Astrocyte (in vitro differentiated cells and primary cell): ENCODE data around the gene SPPL3. TPM values are rescaled to one million over a fixed set of nuclear protein-coding genes. Genes with fewer than 3 reads are reported as not detected.

ENCODE experiments used
- DNase-seq: peaks from one replicate; pipeline ENCODE4 v3.0.0-alpha.2; 2010; ENCODE audit warnings: low read depth
- FAIRE-seq: peaks from 2 replicates; lab custom pipeline; 2011; peaks lifted over from hg19 to GRCh38; lab: Jason Lieb, UNC
- H2AFZ ChIP-seq: 2 replicates; pipeline ENCODE4 v1.6.0; 2012; ENCODE audit warnings: low read depth, low read length, inconsistent platforms
- H3K27ac ChIP-seq: 2 replicates; pipeline ENCODE4 v1.5.1; 2011; ENCODE audit warnings: low read depth, low read length, inconsistent platforms
- H3K27me3 ChIP-seq: 2 replicates; pipeline ENCODE4 v1.6.0; 2011; ENCODE audit warnings: low read length, inconsistent platforms; ENCODE audit not compliant: insufficient read depth
- H3K36me3 ChIP-seq: 2 replicates; pipeline ENCODE4 v1.5.1; 2011; ENCODE audit warnings: low read length, inconsistent platforms; ENCODE audit not compliant: insufficient read depth
- H3K4me1 ChIP-seq: 2 replicates; pipeline ENCODE4 v1.5.1; 2011; ENCODE audit warnings: low read length, inconsistent platforms; ENCODE audit not compliant: insufficient read depth
- H3K4me2 ChIP-seq: 2 replicates; pipeline ENCODE4 v1.6.0; 2012; ENCODE audit warnings: low read length, inconsistent platforms
- H3K4me3 ChIP-seq: 2 replicates; pipeline ENCODE4 v1.5.1; 2011; ENCODE audit warnings: low read depth, mild to moderate bottlenecking, low read length, inconsistent platforms; ENCODE audit not compliant: insufficient read depth
- H3K79me2 ChIP-seq: 2 replicates; pipeline ENCODE4 v1.6.0; 2012; ENCODE audit warnings: mild to moderate bottlenecking, low read length, inconsistent platforms; ENCODE audit not compliant: insufficient read depth
- H3K9ac ChIP-seq: 2 replicates; pipeline ENCODE4 v1.6.0; 2012; ENCODE audit warnings: mild to moderate bottlenecking, low read length, inconsistent platforms
- H3K9me3 ChIP-seq: 2 replicates; pipeline ENCODE4 v1.5.1; 2012; ENCODE audit warnings: low read depth, mild to moderate bottlenecking, low read length, inconsistent platforms; ENCODE audit not compliant: insufficient read depth
- H4K20me1 ChIP-seq: 2 replicates; pipeline ENCODE4 v1.6.0; 2012; ENCODE audit warnings: low read length, inconsistent platforms; ENCODE audit not compliant: insufficient read depth
- H3K27ac Mint-ChIP-seq: one replicate; pipeline ENCODE4 v1.8.0; 2021; ENCODE audit warnings: mild to moderate bottlenecking, mixed read lengths; ENCODE audit not compliant: unreplicated experiment
- H3K27me3 Mint-ChIP-seq: one replicate; pipeline ENCODE4 v1.8.0; 2021; ENCODE audit warnings: low read depth, mixed read lengths; ENCODE audit not compliant: unreplicated experiment
- H3K36me3 Mint-ChIP-seq: one replicate; pipeline ENCODE4 v1.8.0; 2021; ENCODE audit warnings: low read depth, mixed read lengths; ENCODE audit not compliant: unreplicated experiment
- H3K4me1 Mint-ChIP-seq: one replicate; pipeline ENCODE4 v1.8.0; 2021; ENCODE audit warnings: low read depth, mixed read lengths; ENCODE audit not compliant: unreplicated experiment
- H3K4me3 Mint-ChIP-seq: one replicate; pipeline ENCODE4 v1.8.0; 2021; ENCODE audit warnings: mild to moderate bottlenecking, moderate library complexity, mixed read lengths; ENCODE audit not compliant: unreplicated experiment
- H3K9me3 Mint-ChIP-seq: one replicate; pipeline ENCODE4 v1.8.0; 2021; ENCODE audit warnings: mild to moderate bottlenecking, mixed read lengths; ENCODE audit not compliant: unreplicated experiment
- EZH2 ChIP-seq: IDR thresholded peaks from 2 replicates; pipeline ENCODE4 v1.6.1; 2012; ENCODE audit warnings: mild to moderate bottlenecking, low read length, inconsistent platforms; ENCODE audit not compliant: insufficient read depth
- total RNA-seq: library from RNA; stranded (reverse); gene quantifications from 2 replicates; pipeline ENCODE4 v1.2.1, GENCODE V29; 2021
- TF ChIP-seq, protein P1 (sequence below): IDR thresholded peaks from 2 replicates; pipeline ENCODE4 v1.5.1; 2011; ENCODE audit warnings: low read depth, mild to moderate bottlenecking, inconsistent platforms, low read length, moderate library complexity; ENCODE audit not compliant: insufficient read depth

Gene SPPL3
- total RNA-seq, 1 donor from 2014 or later: 48.3 TPM

DNA sequence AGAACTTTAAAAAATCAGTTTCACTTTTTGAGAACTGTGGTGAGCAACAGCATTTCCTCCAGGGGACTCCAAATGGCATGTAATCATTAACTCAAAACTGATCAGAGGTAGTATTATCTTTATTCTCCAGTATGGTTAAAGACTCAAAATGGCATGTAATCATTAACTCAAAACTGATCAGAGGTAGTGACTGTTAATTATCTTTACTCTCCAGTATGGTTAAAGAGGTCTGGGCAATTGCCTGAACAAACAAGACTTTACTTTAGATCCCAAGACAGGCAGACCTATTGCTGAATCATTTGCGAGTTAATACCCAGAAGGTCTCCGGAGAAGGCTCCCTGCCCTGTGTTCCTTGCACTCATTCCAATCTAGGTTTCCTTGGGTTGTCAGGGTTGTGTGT is 185.1 kb downstream of the SPPL3 start:
- no peak for FAIRE-seq
- H3K36me3 Mint-ChIP-seq: peaks cover 26% of the 10 kb centered on the region
- H3K27ac ChIP-seq: no peak overlapping the region

DNA sequence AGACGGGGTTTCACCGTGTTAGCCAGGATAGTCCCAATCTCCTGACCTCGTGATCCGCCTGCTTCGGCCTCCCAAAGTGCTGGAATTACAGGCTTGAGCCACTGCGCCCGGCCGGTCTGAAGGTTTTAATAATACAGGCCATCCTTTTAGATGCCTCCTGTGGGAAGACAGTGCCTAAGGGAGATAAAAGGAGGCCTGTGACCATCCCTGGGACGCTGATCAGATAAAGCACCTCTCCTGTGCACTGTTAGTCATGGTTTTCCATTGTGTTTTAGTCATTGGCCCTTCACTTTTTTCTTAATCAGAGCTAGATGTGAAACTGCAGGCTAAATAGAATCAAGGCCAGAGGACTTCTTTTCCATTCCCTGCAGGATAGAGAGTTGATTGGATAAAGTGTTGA is 186.1 kb downstream of the SPPL3 start:
- H3K4me3 Mint-ChIP-seq: no peak overlapping the region
- no peak overlapping the region for H3K27ac Mint-ChIP-seq
- no peak overlapping the region for H3K27ac ChIP-seq
- H3K36me3 Mint-ChIP-seq: peaks cover 29% of the 10 kb centered on the region
- DNase-seq (no peak), FAIRE-seq (no peak)
- H3K4me1 Mint-ChIP-seq: peaks cover 15% of the 10 kb centered on the region
- H3K36me3 ChIP-seq: peaks cover 63% of the 10 kb centered on the region
- H3K4me2 ChIP-seq: no peak overlapping the region
- H3K4me1 ChIP-seq: peaks cover 6% of the 10 kb centered on the region
- H3K79me2 ChIP-seq: peaks cover 3% of the 10 kb centered on the region
- no peak overlapping the region for H3K4me3 ChIP-seq
- H3K9me3 Mint-ChIP-seq: no peaks in the 10 kb centered on the region
- no peaks in the 10 kb centered on the region for H3K27me3 ChIP-seq
- no peak overlapping the region for H3K9ac ChIP-seq
- H3K27me3 Mint-ChIP-seq: no peaks in the 10 kb centered on the region
- TF ChIP-seq, protein P1, sequence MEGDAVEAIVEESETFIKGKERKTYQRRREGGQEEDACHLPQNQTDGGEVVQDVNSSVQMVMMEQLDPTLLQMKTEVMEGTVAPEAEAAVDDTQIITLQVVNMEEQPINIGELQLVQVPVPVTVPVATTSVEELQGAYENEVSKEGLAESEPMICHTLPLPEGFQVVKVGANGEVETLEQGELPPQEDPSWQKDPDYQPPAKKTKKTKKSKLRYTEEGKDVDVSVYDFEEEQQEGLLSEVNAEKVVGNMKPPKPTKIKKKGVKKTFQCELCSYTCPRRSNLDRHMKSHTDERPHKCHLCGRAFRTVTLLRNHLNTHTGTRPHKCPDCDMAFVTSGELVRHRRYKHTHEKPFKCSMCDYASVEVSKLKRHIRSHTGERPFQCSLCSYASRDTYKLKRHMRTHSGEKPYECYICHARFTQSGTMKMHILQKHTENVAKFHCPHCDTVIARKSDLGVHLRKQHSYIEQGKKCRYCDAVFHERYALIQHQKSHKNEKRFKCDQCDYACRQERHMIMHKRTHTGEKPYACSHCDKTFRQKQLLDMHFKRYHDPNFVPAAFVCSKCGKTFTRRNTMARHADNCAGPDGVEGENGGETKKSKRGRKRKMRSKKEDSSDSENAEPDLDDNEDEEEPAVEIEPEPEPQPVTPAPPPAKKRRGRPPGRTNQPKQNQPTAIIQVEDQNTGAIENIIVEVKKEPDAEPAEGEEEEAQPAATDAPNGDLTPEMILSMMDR: no peak
- TF ChIP-seq EZH2: no peak
- peaks cover 33% of the 10 kb centered on the region for H4K20me1 ChIP-seq
- no peak overlapping the region for H2AFZ ChIP-seq
- H3K9me3 ChIP-seq: no peaks in the 10 kb centered on the region

More for the DNA sequence above, 185.1 kb downstream of the SPPL3 start:
- H3K4me1 ChIP-seq: peaks cover 6% of the 10 kb centered on the region
- H3K9ac ChIP-seq: no peak overlapping the region
- no peak overlapping the region for H3K4me3 ChIP-seq
- H3K79me2 ChIP-seq: peaks cover 3% of the 10 kb centered on the region
- peaks cover 15% of the 10 kb centered on the region for H3K4me1 Mint-ChIP-seq
- H2AFZ ChIP-seq: no peak overlapping the region
- TF ChIP-seq, protein P1: no peak
- no peak for TF ChIP-seq EZH2
- peaks cover 25% of the 10 kb centered on the region for H4K20me1 ChIP-seq
- H3K4me2 ChIP-seq: no peak overlapping the region
- no peak overlapping the region for H3K27ac Mint-ChIP-seq
- H3K9me3 ChIP-seq: no peaks in the 10 kb centered on the region
- no peak for DNase-seq
- peaks cover 64% of the 10 kb centered on the region for H3K36me3 ChIP-seq
- H3K27me3 ChIP-seq: no peaks in the 10 kb centered on the region
- no peaks in the 10 kb centered on the region for H3K9me3 Mint-ChIP-seq
- H3K27me3 Mint-ChIP-seq: no peaks in the 10 kb centered on the region
- H3K4me3 Mint-ChIP-seq: peak overlapping the region; percentile 25

DNA sequence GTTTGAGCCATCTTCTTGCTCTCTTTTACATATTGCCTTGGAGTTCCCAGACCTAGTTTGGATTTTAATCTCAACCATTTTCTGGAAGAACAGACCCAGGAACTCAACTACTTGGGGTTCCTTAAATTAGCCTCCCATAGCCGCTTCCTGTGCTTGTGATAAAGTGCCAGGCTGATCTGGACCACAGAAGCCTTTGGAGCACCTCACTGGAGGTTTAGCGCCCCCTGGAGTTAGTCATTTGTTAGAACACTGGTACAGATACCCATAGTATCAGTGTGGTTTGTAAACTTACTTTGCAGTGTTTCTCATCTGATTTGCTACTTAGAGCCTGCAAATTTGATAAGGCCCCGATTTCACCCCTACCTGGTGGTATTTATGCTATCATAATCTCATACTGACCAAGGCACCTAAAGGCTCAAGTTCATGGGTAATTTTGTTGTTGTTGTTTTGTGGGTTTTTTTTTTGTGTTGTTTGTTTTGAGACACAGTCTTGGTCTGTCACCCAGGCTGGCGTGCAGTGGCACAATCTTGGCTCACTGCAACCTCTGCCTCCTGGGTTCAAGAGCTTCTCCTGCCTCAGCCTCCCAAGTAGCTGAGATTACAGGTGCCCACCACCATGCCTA is 190.2 kb downstream of the SPPL3 start:
- H2AFZ ChIP-seq: no peak overlapping the region
- peaks cover 37% of the 10 kb centered on the region for H3K36me3 ChIP-seq
- H3K79me2 ChIP-seq: peaks cover 29% of the 10 kb centered on the region
- no peaks in the 10 kb centered on the region for H3K9me3 ChIP-seq
- H3K27ac ChIP-seq: no peak overlapping the region
- peaks cover 10% of the 10 kb centered on the region for H3K4me1 ChIP-seq
- H4K20me1 ChIP-seq: peaks cover 50% of the 10 kb centered on the region
- TF ChIP-seq EZH2: no peak
- TF ChIP-seq, protein P1: peak; percentile 90
- Mint-ChIP-seq H3K27me3 (no peaks in the 10 kb centered on the region), H3K27ac (no peak overlapping the region), H3K36me3 (peaks cover 21% of the 10 kb centered on the region), H3K9me3 (no peaks in the 10 kb centered on the region), H3K4me3 (no peak overlapping the region), H3K4me1 (peaks cover 5% of the 10 kb centered on the region)
- DNase-seq (peak; percentile 47), FAIRE-seq (peak; percentile 9)
- no peaks in the 10 kb centered on the region for H3K27me3 ChIP-seq
- no peak overlapping the region for H3K4me3 ChIP-seq
- no peak overlapping the region for H3K4me2 ChIP-seq
- H3K9ac ChIP-seq: no peak overlapping the region
